GM18507 (cell line): ENCODE results near the gene SLCO2A1.

Experiments
- DNase-seq: peaks from one replicate; pipeline ENCODE4 v3.0.0; 2011; ENCODE audit warnings: low read depth; ENCODE audit not compliant: insufficient read length; ENCODE audit errors: extremely low spot score
- FAIRE-seq: peaks from 2 replicates; lab custom pipeline; 2011; peaks lifted over from hg19 to GRCh38; lab: Jason Lieb, UNC

SLCO2A1 gene

DNA sequence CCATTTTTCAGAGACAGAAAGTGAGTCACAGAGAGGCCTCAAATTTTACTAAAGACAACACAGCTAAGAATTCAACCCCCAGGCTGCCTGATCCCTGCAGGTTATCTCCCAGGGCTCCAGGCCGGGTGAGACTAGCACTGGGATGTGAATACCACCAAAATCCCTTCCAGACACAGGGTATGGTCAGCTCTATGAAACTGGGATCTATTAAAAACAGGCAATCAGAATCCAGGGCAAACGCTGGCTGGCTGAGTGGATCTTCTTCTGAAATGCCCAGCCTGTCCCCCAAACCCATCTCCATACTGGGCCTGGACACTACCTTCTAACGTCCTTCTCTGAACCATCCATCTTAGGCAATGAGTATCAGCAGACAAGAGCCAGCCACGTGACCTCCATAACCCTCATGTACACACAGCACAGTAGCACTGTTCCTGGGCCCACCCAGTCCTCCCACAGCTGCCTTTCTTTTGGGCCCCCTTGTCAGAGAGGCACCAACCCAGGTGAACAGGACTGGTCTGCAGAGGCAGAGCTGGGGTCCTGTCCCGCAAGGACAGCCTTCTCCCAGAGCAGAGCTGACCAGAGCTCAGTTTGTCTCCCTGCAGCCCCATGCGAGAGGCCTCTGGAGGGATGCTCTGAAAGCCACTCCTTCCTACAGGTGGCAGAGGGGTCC is 135.9 kb downstream of the SLCO2A1 start:
- no peak for FAIRE-seq

DNA sequence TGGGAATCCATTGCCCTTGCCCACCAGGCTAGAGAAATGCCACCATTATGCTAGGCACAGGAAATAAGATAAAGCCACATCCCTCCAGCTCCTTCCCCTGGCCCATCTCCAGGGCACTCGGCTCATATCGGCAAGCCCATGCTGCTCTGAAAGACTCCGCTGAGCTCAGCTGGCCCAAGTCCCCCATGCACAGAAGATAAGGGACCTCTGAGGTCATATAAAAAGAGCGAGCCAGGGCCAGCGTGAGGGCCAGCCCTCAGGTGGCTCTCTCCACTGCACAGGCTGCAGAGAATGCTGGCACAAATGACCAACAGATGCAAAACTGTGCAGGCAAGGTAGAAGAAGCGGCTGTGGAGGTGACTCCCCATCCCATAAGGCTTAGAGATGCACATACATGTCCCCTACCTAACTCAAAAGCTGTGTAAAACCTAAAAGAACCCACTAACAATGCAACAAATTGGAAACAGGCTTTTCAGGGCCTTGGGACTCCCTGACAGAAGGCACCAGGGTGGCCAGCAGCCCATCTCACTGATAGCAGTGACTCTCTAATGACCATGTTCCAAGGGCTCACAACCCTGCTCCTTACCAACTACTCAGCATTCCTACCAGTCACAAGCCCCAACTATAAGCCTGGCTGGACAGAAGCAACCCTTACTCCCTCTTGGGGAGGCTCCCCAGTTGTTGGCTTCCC is 137.0 kb downstream of the SLCO2A1 start:
- DNase-seq (no peak), FAIRE-seq (no peak)

More for the DNA sequence above, 135.9 kb downstream of the SLCO2A1 start:
- no peak for DNase-seq

DNA sequence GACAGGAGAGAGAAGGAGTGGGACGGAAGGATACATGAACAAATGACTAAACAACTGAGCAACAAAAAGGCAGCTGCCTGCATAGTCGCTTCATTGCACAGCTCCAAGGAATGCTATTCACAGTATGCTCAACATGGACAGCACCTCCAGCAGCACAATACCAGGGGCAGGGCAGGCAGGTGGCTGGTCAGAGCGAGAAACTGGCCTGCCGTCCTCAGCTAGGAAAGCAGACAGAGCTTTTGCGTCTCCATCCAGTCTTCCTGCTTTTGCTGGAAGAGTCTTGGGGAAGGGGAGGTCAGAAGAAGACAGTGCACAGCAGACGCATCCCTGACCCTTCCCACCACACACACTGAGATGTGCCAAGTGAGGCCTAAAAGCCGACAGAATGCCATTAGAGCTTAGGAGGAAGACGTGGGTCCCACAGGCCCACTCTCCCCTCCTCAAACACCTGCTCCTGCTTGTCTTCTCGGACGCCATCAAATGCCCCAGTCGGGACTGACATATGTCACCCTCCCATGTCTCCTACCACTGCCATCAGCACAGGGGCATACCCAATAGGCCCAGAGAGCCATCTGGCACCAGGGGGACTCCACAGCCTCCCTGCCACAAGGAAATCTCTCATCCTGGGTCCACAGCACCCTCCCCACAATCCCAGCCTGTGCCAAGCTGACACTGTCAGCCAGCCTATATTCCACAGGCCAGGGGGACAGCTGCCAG is 137.9 kb downstream of the SLCO2A1 start:
- no peak for FAIRE-seq
- DNase-seq, result no peak

DNA sequence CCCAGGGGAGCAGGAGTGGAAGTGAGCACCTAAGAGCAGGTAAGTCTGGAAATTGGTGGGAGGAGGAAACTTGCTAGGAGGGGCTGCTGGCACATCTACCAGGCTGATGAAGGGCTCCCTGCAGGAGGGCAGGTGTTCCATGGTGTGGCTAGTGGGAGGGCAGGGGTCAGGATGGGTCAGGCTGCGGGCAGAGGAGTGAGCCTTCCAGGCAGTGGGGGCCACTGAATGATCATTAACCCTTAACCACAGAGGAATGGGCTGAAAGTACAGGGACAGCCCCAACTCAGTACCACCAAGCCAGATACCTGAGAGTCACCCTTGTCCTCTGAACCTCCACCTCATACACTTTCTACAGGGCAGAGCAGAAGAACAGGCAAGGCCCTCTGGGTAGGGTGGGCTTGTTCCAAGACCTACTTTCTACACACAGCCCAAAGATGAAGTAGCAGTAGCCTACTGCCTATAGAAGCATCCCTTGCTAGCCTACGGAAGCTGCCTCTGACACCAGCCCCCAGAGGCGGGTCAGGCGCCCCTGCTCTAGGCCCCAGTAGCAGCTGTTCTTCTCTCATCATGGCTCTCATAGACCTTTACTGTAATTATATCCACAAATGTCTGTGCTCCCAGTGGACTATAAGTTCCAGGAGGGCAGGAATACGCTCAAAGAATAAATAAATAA is 138.6 kb downstream of the SLCO2A1 start:
- DNase-seq (no peak), FAIRE-seq (no peak)

DNA sequence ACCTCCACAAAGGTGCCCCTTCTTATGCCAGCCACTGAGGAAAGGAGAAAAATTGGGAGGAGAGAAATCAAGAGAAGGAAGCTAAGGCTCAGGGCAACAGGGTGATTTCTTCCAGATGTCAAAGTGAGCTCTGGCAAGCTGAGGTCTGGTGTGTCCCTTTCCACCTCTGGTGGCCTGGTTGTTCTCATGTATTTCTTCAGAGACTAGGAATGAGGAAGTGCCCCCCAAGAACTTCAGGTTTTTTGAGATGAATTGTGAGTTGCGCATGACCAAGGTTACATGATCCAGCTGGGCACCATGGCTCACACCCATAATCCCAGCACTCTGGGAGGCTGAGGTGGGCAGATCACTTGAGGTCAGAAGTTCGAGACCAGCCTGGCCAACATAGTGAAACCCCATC is 139.7 kb downstream of the SLCO2A1 start:
- DNase-seq, result no peak
- FAIRE-seq, result no peak

DNA sequence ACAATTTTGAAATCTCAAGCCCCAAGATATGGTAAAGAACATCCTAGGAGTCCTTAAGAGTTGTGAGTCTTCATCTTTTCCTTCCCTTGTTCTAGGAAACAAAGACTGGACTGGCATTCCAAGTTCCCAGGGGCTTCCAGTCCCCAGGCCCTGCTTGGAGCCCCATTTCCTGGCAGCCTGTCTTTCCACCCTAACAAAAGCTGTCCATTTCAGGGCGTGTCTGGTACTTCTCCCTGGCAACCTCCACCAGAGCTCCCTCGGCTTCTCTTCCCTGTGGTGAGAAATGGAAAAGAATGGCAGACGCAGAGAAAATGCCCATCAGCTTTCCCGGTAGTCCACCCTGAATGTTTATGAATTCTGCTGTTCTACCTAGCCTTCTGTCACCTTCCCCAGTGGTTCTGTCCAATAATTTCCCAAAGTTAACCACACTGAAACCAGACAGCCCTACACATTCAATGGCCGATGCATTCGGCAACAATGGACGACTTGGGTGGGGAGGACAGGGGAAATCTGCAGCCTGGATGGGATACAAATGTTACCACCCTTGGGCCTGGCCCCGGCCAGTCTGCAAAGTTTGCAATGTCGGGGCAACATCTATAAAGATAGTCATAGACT is 140.9 kb downstream of the SLCO2A1 start:
- DNase-seq (no peak), FAIRE-seq (no peak)

DNA sequence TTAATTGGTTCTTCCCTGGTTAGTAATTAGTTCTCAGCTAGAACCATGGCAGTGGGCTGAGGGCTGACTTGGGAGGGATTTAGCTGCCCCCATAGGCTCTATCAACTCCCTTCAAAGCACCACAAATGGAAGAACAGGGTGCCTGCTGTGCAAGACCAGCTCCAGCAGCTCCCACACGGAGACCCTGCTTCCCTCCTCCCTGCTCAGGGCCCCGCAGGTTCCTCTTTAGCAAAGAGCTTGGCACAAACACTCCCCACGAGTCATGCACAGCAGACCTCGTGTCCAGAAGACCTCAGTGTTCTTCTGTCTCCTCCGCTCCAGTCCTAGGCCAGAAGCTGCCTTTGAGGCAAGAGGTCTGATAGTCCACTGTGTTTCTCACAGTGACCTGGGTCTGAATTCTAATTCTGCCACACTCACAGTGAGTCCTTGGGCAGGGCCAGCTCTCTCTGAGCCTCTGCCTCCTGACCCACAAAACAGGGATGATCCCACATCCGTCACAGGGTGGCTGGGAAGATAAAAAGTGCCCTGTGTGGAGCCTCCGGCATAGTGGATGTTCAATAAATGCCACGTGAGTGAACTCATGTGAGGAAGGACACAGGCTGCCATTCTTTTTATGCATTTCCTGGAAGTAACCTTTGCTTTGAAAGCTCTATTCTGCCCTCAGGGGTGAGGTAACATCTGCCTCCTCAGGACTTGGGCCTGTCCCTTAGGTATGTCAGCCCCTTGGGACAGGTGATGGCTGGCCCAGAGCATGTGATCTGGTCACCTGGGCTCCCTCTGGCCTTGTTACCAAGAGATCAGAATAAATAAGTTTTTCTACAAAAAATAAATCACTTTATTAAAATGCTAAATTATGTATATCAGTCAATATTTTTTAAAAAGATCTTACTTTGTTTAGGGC is 141.7 kb downstream of the SLCO2A1 start:
- DNase-seq, result no peak
- no peak for FAIRE-seq

DNA sequence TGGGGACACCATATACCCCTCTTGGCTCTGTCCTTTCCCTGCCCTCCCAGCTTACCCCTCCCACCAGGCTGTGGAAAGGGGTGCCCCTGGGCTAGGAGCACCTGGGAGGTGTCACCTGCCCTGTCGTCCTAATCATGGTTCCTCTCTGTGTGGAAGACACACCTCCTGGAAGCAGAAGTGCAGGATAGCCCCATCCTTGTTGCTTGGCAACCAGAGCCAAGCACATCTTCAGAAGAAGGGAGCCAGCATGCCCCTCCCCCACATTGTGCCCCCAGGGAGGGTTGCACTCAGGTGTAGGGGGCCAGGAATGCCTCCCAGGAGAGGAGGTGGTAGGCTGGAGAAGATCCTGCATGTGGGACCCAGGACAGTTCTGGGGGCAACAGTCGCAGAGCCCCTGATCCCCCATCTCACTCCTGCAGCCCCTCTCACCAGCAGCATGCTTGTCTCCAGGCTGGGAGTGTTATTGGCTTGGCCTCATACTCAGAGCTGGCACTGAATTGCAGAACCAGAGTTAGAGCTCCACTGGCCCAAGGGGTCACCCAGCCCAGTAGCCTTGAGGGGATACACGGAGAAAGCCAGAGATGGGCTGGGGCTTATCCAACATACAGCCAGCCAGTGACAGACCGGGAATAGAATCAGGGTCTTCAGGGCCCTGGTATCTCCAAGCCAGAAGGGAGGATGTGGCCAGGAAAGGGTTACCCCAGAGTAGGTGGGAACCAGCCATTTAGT is 142.5 kb downstream of the SLCO2A1 start:
- no peak for DNase-seq

DNA sequence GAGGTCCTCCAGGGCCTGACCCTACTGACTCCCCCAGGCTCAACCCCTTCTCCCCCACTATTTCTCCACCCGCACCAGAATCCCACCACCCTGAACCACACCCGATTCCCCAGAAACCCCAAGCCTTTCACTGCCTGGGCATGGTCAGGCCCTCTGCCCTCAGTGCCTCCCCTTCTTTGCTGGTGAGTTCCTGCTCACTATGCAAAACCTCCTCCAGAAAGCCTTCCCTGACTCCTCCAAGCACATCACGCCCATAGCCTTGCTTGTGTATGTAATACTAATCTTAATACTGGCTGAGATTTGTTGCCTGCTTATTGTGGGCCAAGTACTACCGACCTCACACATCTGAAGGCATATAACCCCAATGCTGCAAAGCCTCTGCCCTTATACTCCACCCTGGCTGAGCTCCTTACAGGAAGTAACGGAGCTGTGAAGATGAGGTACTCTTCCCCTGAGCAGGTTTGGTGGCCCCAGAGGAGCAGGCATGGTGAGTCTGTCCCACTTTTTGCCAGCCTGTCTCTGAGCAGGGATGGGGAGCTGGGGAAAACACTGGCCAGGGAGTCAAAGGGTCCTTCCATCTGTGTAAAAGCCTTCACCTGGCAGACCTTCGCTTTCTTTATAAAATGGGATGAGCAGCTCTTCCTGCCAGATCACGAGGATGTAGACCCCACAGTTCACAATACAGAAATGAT is 143.5 kb downstream of the SLCO2A1 start:
- FAIRE-seq (no peak), DNase-seq (no peak)

More for the DNA sequence above, 142.5 kb downstream of the SLCO2A1 start:
- FAIRE-seq, result no peak

DNA sequence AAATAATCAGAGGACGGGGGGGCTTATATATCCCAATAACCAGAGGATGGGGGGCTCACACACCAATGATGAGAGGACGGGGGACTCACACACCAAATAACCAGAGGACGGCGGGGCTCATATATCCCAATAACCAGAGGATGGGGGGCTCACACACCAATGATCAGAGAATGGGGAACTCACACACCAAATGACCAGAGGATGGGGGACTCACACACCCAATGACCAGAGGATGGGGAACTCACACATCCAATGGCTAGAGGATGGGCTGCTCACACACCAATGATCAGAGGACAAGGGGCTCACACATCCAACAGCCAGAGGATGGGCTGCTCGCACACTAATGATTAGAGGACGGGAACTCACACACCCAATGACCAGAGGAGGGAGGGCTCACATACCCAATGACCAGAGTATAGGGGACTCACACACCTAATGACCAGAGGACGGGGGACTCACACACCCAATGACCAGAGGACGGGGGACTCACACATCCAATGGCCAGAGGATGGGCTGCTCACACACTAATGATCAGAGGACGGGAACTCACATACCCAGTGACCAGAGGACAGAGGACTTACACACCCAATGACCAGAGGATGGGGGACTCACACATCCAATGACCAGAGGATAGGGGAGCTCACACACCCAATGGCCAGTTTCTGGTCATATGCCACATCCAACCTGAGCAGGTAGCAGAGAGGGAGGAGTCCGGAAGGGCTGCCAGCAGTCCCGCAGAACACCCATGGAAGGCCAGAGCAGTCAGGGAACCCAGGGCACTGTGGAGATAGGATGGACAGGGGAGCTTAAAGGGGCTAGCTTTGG is 144.6 kb downstream of the SLCO2A1 start:
- no peak for DNase-seq

DNA sequence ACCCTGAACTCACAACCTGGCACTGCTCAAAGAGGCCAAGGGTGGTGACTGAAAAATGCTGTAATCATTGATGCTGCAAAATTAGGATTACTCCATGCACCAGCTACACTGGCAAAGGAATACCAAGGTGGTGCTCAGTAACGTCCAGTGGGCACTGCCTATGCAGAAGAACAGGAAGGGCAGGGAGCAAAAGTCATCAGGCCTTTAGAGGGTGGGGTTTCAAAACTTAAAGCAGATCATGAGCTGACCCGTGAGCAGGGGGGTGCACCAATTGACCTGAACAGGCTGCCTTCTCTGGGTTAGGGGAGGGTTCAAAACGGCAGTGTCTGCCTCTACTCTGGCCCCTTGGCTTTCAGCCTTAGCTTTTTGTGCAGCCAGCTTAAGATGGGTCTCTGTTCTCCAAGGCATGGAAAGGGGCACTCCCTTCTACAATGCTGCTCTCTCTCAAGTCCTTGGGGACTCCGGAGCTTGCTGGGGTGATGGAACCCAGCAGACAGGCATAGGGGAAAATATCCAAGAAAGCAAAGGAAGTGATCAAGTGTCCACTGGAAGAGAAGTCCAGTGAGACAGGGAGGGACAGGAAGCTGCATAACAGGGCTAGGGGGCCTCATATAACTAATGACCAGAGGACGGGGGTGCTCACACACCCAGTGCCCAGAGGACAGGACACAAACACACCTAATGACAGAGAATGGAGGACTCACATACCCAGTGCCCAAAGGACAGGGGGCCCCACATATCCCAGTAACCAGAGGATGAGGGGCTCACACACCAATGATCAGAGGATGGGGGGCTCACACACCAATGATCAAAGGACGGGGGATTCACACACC is 145.5 kb downstream of the SLCO2A1 start:
- no peak for DNase-seq
- FAIRE-seq, result no peak

More for the DNA sequence above, 144.6 kb downstream of the SLCO2A1 start:
- no peak for FAIRE-seq

DNA sequence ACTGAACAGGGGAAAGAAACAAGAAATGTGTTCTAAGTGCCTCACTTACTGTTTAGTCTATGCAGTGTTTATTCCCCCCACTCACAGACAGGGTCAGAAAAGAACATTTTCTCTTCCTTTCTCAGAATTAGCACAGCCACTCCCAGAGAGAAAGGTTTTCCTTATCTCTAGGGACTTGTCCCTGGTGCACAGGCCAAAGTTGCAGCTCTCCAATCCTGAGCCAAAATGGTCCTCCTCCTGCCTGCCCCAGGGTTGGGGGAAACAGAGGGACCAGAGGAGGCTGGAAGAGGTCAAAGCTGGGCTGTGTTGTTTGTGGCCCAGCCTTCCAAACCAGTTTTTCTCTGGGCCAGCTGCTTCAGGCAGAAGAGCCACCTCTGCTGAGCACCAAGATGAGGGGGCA is 146.1 kb downstream of the SLCO2A1 start:
- no peak for DNase-seq
- no peak for FAIRE-seq

DNA sequence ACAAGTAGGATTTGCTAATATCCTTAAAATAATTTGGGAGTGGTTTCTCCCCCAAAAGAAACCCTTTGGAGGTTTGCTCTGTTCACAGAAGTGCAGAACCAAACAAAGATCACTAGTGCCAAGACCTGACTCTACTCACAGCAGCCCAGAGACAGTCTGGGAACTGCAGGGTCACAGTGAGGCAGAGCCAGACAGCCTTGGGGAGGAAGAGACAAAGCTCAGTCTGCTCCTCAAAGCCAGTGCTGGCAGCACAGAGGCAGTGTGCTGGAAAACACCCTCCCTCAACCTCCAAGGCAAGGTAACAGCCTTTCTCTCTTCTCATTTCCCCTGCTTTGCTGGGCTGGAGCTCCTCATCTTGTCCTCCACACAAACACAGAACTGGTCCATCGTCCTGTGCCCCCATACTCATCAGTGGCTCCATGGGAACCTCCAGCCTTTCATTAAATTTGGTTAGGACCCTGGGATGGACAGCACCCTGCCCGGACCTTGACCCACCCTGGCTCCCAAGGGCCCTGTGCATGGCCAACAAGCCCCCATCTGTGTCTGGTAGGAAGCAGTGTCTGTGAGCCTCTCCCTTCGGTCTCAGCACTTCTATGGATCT is 146.6 kb downstream of the SLCO2A1 start:
- no peak for DNase-seq
- FAIRE-seq, result no peak

DNA sequence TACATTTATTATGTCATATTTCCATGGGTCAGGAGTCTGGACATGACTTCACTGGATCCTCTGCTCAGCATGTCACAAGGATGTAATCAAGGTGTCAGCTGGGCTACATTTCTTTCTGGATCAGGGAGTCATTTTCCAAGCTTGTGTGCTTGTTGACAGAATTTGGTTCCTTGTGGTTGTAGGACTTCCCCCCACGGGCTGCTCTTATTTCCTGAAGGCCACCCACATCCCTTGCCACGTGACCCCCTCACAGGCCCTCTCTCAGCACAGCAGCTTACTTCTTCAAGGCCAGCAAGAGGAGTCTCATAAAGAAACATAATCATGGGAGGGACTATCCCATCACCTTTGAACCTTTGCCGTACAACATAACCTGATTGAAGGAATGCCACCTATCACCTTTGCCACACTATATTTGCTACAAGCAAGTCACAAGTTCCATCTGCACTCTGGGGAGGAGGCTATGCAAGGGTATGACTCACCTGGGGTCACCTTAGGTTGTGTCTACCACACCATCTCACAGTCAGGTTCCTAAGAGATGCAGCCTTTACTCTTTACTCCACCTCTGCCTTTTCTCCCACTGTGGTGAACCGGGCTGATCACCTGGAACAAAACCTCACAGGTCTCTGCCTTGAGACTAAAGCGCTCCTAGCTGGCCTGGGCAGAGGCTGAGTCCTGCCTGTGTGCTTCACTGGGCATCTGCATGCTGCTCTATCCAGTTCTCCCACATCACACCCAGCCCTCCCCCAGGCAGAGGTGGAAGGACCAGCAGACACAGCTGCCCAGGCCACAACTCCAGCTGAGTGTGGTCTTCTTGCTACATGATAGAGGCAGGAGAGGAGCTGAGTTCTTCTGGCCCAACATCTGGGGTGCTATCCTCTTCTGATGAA is 147.5 kb downstream of the SLCO2A1 start:
- DNase-seq, result no peak
- no peak for FAIRE-seq

DNA sequence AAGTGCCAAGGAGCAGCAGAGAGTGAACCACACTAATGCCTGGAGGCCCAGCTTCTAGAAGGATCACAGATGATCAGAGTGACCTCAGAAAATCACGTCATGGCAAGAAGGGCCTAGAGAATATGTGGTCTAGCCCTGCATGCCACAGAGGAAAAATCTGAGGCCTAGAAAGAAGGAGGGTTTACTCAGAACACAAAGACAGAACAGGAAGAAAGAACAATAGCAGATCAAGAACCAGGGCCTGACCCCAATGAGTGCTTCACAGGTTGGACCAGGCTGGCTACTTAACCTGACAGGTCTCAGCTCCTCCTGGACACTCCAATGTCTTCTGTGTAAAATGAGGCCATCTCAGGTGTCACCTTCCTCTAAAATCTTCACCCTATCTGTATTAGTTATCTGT is 148.2 kb downstream of the SLCO2A1 start:
- DNase-seq (no peak), FAIRE-seq (no peak)
